OCI-LY1 (cell line): Measurements from ENCODE around the gene DPY19L1.
"Not testable (repeated sequence)": the region's sequence is repeated elsewhere in the genome, so short reads cannot be mapped to it uniquely, and the experiment has no call there.

Experiments used
- CTCF ChIP-seq: fragments of 200-600 bp; sonication (generic), shearing (Covaris generic); IDR thresholded peaks from 2 replicates; pipeline ENCODE4 v1.5.1; 2017; ENCODE audit warnings: mild to moderate bottlenecking, antibody characterized with exemption, low read length, moderate library complexity, mixed read lengths
- EZH2 ChIP-seq: fragments of 200-600 bp; sonication (generic), shearing (Covaris generic); IDR thresholded peaks from 2 replicates; pipeline ENCODE4 v1.8.0; 2017; ENCODE audit warnings: borderline replicate concordance, mixed run types, mild to moderate bottlenecking, antibody characterized with exemption, low read length, moderate library complexity, mixed read lengths

GRCh38 chr7:35055733-35056132, 18.4 kb upstream of the DPY19L1 start:
- peak; percentile 60 for TF ChIP-seq CTCF
- TF ChIP-seq EZH2, result not testable (repeated sequence)
